Sigmoid colon (tissue), 7 donors: ENCODE data around the gene CLTCL1. TPM values are rescaled to one million over a fixed set of nuclear protein-coding genes. Genes with fewer than 3 reads are reported as not detected.

Source experiments
- DNase-seq: peaks from one replicate; pipeline ENCODE4 v3.0.0-alpha.2; 2019
- H3K27ac ChIP-seq, 4 donors: fragments of 200-600 bp; sonication (generic); one replicate each; pipeline ENCODE4 v1.5.1; 2016 to 2019; ENCODE audit warnings: mild to moderate bottlenecking in 1 of 4
- H3K27me3 ChIP-seq, 3 donors: fragments of 200-600 bp; sonication (generic); one replicate each; pipeline ENCODE4 v1.5.1; 2019; ENCODE audit warnings: mild to moderate bottlenecking in 1 of 3
- H3K36me3 ChIP-seq, 4 donors: fragments of 200-600 bp; sonication (generic); one replicate each; pipeline ENCODE4 v1.5.1; 2016 to 2019
- H3K4me1 ChIP-seq, 4 donors: fragments of 200-600 bp; sonication (generic); one replicate each; pipeline ENCODE4 v1.5.1; 2017 to 2019
- H3K4me3 ChIP-seq, 4 donors: fragments of 200-600 bp; sonication (generic); one replicate each; pipeline ENCODE4 v1.5.1; 2017 to 2019; ENCODE audit warnings: mild to moderate bottlenecking in 2 of 4, moderate library complexity in 1 of 4
- H3K9me3 ChIP-seq, 4 donors: fragments of 200-600 bp in 3 of 4; sonication (generic) in 3 of 4; one replicate each; pipeline versions ENCODE4 v1.5.1 to v1.6.1; 2013 to 2019
- EP300 ChIP-seq, 4 donors: sonication (generic); formaldehyde crosslinking; IDR thresholded peaks; one replicate each; pipeline ENCODE4 v1.6.1; 2017; ENCODE audit warnings: antibody characterized with exemption in 4 of 4
- POLR2A ChIP-seq, 2 donors: fragments of 450-650 bp; IDR thresholded peaks; one replicate each; pipeline ENCODE4 v1.6.1; 2016; ENCODE audit warnings: antibody characterized with exemption in 2 of 2, mild to moderate bottlenecking in 2 of 2, moderate library complexity in 2 of 2
- POLR2AphosphoS5 ChIP-seq, 4 donors: sonication (generic); formaldehyde crosslinking; IDR thresholded peaks; one replicate each; pipeline ENCODE4 v1.6.1; 2017; ENCODE audit warnings: antibody characterized with exemption in 4 of 4
- WGBS, 2 donors: extraction: QIAGEN DNeasy Blood & Tissue Kit; methylation state at CpG; one replicate each; pipeline ENCODE4 v1.1.7; 2013; 5-methylcytosine and 5-hydroxymethylcytosine counted together
- intact Hi-C: fragments of 100-400 bp; cut with DNase I; formaldehyde crosslinking; loops from one replicate; pipeline ENCODE4 v1.15.1; 2023
- polyA plus RNA-seq, 3 donors: library from polyadenylated mRNA; stranded (reverse); fragments of 200-250 nt; gene quantifications; one replicate each; pipeline ENCODE4 v1.2.3, GENCODE V29; 2013
- total RNA-seq, 4 donors: library from RNA; depleted of rRNA; stranded (reverse); fragments of >200 nt; gene quantifications; one replicate each; pipeline ENCODE4 v1.1.0, GENCODE V29; 2016
- TF ChIP-seq, protein P1 (sequence below), 4 experiments: fragments of 450-650 bp in 3 of 4; fragments of 200-600 bp in 1 of 4; IDR thresholded peaks; one replicate each; pipeline ENCODE4 v1.5.1; 2016 to 2019; ENCODE audit warnings: antibody characterized with exemption in 4 of 4, mild to moderate bottlenecking in 3 of 4, moderate library complexity in 2 of 4
- donor health status: healthy with polysubstance abuse.
- donor health status: Bipolar disorder and iron deficiency.
- donor health status: healthy.

The CLTCL1 gene
- total and polyA plus RNA-seq, 7 donors = 0.92 to 5.0 (median 2.4) TPM

DNA sequence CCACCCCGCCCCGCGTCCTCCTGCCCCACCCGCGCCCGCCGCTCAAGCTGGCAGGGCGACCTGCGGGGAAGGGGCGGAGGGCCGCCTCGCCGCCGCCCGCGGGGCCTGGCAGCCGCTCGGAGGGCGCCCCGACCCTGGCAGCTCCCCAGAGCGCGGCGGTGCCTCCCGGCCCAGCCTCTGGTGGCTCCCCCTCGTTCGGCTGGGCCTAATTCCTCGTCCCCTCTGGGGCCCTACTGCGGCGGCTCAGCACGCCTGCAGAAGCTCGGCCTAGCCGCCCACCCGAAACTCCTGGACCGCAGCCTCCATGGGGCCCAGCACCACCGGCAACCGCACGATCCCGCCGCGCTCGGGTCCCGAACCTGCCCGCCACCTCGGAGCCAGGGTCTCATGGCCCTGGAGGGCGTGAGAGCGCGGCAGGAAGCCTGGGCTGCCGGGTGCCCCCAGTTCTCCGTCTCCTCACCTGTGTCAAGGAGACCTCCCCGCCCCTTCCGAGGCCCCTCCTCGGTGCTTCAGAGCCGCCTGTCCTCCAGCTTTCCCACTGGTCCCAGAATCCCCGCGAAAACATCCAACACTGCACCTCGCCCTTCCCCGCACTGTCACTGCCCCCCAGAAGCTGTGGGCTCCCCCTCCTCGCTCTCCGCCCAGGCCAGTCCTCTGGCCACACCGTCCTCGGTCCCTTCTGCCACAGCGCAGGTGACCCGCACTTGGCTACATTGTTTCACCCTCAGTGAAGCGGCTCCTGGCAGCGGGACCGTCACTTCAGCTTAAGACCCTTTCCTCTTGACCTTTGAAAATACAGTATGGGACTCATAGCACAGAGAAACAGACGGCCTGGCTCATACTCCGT lies 140.8 kb downstream of the CLTCL1 start:
- intact Hi-C loops = no loop called here
- WGBS, 2 donors = 10 to 17% methylated on average over 68 of the region's 68 CpGs
- Histone ChIP-seq H3K27ac (no peak overlapping the region), H3K36me3 (no peaks in the 10 kb centered on the region), H3K27me3 (peaks cover 25 to 75% (median 50%) of the 10 kb centered on the region in 3 donors), H3K4me3 (no peak overlapping the region), H3K4me1 (peaks cover 0 to 14% (median 10%) of the 10 kb centered on the region in 4 donors), H3K9me3 (no peaks in the 10 kb centered on the region)
- TF ChIP-seq POLR2A (IDR thresholded peaks at IDR 0.05) (no peak), POLR2AphosphoS5 (IDR thresholded peaks at IDR 0.05) (no peak), EP300 (IDR thresholded peaks at IDR 0.05) (no peak)
- TF ChIP-seq, protein P1, sequence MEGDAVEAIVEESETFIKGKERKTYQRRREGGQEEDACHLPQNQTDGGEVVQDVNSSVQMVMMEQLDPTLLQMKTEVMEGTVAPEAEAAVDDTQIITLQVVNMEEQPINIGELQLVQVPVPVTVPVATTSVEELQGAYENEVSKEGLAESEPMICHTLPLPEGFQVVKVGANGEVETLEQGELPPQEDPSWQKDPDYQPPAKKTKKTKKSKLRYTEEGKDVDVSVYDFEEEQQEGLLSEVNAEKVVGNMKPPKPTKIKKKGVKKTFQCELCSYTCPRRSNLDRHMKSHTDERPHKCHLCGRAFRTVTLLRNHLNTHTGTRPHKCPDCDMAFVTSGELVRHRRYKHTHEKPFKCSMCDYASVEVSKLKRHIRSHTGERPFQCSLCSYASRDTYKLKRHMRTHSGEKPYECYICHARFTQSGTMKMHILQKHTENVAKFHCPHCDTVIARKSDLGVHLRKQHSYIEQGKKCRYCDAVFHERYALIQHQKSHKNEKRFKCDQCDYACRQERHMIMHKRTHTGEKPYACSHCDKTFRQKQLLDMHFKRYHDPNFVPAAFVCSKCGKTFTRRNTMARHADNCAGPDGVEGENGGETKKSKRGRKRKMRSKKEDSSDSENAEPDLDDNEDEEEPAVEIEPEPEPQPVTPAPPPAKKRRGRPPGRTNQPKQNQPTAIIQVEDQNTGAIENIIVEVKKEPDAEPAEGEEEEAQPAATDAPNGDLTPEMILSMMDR (IDR thresholded peaks at IDR 0.05) = no peak
- no peak for DNase-seq

DNA sequence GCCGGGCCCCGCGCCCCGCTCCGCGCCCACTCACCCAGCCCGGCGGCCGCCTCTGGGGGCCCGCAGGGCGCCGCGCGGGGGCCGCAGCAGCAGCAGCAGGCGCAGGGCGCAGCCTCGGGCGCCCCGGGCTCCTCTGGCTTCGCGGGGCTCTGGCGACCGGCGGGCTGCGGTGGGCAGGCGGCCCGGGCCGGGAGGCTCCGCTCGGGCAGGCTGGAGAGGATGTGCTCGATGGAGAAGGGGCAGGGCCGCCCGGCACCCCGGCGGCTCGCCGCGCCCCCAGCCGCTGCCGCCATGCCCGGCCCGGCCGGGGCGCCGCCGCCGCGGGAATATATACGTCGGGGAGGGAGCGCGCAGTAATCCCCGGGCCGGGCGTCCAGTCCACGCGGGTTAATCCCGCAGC lies 141.5 kb downstream of the CLTCL1 start, which contains the start of gene GSC2:
GSC2 (minus strand) TSS at position 302 of the 400 bp plus-strand sequence; CDS start at position 293, 9 bp downstream.
- Histone ChIP-seq H3K36me3 (no peaks in the 10 kb centered on the region), H3K4me1 (peaks cover 0 to 14% (median 10%) of the 10 kb centered on the region in 4 donors), H3K4me3 (peak within 1 kb of the TSS in 3 of 4 donors; percentile 5 to 30 (median 29)), H3K27me3 (peaks cover 25 to 69% (median 50%) of the 10 kb centered on the region in 3 donors), H3K9me3 (no peaks in the 10 kb centered on the region), H3K27ac (no peak within 1 kb of the TSS)
- DNase-seq = no peak
- TF ChIP-seq POLR2AphosphoS5 (IDR thresholded peaks at IDR 0.05) (no peak), POLR2A (IDR thresholded peaks at IDR 0.05) (no peak), EP300 (IDR thresholded peaks at IDR 0.05) (no peak)
- TF ChIP-seq, protein P1 (IDR thresholded peaks at IDR 0.05) = no peak
- intact Hi-C loops = loop anchor here (10.0 kb wide), 1 partner anchor 145 kb away; the partner anchor contains the start of gene CLTCL1
- WGBS, 2 donors = 3 to 5% methylated on average over 59 of the region's 59 CpGs

DNA sequence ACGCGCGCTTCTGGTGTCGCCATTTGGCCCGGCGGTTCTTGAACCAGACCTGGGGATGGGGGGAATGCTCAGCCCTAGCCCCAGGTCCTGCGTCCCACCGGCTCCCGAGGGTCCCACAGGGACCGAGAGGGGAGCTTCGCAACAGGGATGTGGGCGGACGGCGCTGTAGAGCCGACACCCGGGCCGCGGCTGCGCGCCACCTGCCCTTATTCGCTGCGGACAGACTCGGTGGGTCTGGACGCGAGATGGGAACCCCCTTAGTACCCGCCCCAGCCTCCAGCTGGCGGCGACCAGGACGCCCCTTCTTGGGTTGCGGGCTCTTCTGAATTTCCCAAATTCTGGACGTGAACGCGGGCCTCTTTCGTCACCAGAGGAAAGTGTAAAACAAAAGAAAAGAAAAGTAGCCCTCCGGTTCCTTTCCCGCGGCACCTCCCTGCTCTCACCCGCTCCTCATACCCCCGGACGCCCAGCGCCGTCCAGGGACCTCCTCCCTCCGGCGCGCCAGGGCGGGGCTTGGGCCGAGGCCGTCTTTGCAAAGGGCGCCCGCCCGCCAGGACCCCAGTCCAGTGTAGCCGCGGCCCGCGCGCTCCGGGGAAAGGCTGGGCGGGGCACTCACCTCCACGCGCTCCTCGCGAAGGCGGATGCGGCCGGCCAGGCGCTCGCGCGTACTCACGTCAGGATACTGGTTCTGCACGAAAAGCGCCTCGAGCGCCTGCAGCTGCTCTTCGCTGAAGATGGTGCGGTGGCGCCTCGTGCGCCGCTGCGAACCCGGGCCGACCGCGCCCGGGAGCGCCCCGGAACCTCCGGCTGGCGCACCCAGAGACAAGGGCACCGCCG lies 142.3 kb downstream of the CLTCL1 start:
- intact Hi-C loops = loop anchor here (10.0 kb wide), 1 partner anchor 146 kb away; the partner anchor contains the start of gene CLTCL1
- WGBS, 2 donors = 4 to 6% methylated on average over 92 of the region's 92 CpGs
- H3K4me1 ChIP-seq = peaks cover 0 to 14% (median 10%) of the 10 kb centered on the region in 4 donors
- H3K4me3 ChIP-seq = peak overlapping the region in 3 of 4 donors; percentile 5 to 30 (median 29)
- peaks cover 25 to 66% (median 50%) of the 10 kb centered on the region in 3 donors for H3K27me3 ChIP-seq
- H3K36me3 ChIP-seq = no peaks in the 10 kb centered on the region
- TF ChIP-seq EP300 (IDR thresholded peaks at IDR 0.05) = no peak
- TF ChIP-seq, protein P1 (IDR thresholded peaks at IDR 0.05) = no peak
- TF ChIP-seq POLR2A (IDR thresholded peaks at IDR 0.05) = no peak
- TF ChIP-seq POLR2AphosphoS5 (IDR thresholded peaks at IDR 0.05) = no peak
- H3K27ac ChIP-seq = no peak overlapping the region
- DNase-seq = no peak
- H3K9me3 ChIP-seq = no peaks in the 10 kb centered on the region

DNA sequence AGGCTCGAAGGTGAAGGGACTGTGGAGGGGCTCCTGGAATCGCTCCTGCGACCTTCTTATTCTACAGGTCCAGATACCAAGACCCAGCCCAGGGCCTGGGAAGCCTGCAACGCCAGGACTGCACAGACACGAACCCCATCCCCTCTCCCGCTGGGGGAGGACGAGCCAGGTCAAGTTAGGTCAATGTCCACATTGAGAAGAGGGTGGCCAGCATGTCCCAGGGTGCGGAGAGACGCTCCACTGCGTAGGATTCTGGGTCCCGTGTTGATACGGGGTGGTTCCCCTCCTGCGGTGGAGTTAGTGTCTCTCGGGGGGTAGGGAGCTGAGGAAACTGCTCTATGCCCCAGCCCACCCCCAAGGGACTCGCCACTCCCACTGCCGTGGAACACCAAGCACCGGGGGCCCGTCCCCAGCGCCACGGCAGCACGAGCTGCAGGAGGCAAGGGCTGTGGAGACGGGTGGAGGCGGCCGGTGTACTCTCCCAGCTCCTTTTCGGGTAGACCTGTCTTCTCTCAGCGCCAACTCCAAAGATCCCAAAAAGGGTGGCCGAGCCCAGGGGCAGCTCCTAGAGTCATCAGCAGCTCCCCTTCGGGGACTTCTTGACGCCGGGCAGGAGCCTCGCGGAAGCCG lies 143.0 kb downstream of the CLTCL1 start:
- peaks cover 0 to 19% (median 17%) of the 10 kb centered on the region in 4 donors for H3K4me1 ChIP-seq
- H3K27ac ChIP-seq = no peak overlapping the region
- no peaks in the 10 kb centered on the region for H3K36me3 ChIP-seq
- intact Hi-C loops = loop anchor here (10.0 kb wide), 1 partner anchor 146 kb away; the partner anchor contains the start of gene CLTCL1
- no peak for DNase-seq
- peak overlapping the region in 1 of 4 donors; percentile 29 for H3K4me3 ChIP-seq
- H3K27me3 ChIP-seq = peaks cover 25 to 59% (median 46%) of the 10 kb centered on the region in 3 donors
- H3K9me3 ChIP-seq = no peaks in the 10 kb centered on the region
- TF ChIP-seq POLR2A (IDR thresholded peaks at IDR 0.05) (no peak), EP300 (IDR thresholded peaks at IDR 0.05) (no peak), POLR2AphosphoS5 (IDR thresholded peaks at IDR 0.05) (no peak)
- TF ChIP-seq, protein P1 (IDR thresholded peaks at IDR 0.05) = no peak
- 37% methylated on average over 33 of the region's 33 CpGs for WGBS, 2 donors
